ENCODE results near the gene PDE11A. TPM values are rescaled to one million over a fixed set of nuclear protein-coding genes. Genes with fewer than 3 reads are reported as not detected.
"Not testable (repeated sequence)": the region's sequence is repeated elsewhere in the genome, so short reads cannot be mapped to it uniquely, and the experiment has no call there.

The PDE11A gene
- total RNA-seq, 1 experiment from 2014 or later: 1.4 TPM

DNA sequence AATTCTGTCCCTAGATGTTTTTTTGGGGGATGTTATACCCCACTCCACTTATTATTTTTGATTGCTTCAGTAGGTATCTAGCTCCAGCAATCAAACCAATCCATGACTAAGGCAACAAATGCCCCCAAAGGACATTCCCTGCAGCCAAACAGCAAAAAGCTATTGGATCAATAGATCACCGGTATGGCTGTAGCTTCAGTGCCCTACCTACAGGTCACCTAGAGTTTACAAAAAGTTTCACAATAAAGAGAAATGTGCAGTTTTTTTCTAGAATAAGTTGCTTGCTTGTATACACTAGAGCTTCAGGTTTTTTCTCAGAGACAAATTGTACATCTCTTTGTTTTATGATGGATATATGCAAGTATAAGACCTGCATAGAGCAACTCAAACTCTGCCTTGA lies 27.7 kb downstream of the PDE11A start:
- no peak for DNase-seq
- BruUV-seq (replicated peaks): no TSS peak
- no peak for TF ChIP-seq CTCF (IDR thresholded peaks at IDR 0.05; ENCODE audit: unreplicated experiment)
- no peak overlapping the region for H3K27ac Mint-ChIP-seq (ENCODE audit: unreplicated experiment)
- no peaks in the 10 kb centered on the region for H3K4me1 Mint-ChIP-seq (ENCODE audit: low read depth, unreplicated experiment)
- H3K27me3 Mint-ChIP-seq (ENCODE audit: unreplicated experiment): no peaks in the 10 kb centered on the region
- H3K4me3 Mint-ChIP-seq (ENCODE audit: low read depth, unreplicated experiment): no peak overlapping the region
- no peaks in the 10 kb centered on the region for H3K9me3 Mint-ChIP-seq (ENCODE audit: low read depth, unreplicated experiment)
- CTCF ChIA-PET: no interaction called here
- intact Hi-C loops (cut with micrococcal nuclease; ENCODE audit: unreplicated experiment): no loop called here
- H3K36me3 Mint-ChIP-seq (ENCODE audit: insufficient read depth, unreplicated experiment): no peaks in the 10 kb centered on the region

DNA sequence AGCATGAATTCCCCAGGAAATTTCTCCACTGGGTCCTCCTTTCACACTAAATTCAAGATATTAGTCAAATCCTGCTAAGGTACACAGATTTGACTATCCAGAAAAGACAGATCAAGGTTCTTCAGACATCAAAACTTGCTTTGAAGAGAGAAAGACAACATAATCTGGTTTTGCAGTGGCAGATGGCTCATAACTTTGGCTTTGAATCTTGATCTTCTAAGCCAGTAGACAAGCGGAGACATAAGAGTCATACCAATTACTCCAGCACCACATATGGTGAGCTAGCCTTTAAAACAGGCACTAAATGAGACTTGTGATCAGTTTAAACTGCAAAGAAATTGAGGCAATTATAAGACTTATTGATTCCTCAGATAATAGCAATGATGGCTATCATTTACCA lies 29.3 kb downstream of the PDE11A start:
- BruUV-seq (replicated peaks): no TSS peak
- no peaks in the 10 kb centered on the region for H3K4me1 Mint-ChIP-seq (ENCODE audit: low read depth, unreplicated experiment)
- no peak for TF ChIP-seq CTCF (IDR thresholded peaks at IDR 0.05; ENCODE audit: unreplicated experiment)
- H3K36me3 Mint-ChIP-seq (ENCODE audit: insufficient read depth, unreplicated experiment): no peaks in the 10 kb centered on the region
- DNase-seq: no peak
- H3K27me3 Mint-ChIP-seq (ENCODE audit: unreplicated experiment): no peaks in the 10 kb centered on the region
- H3K27ac Mint-ChIP-seq (ENCODE audit: unreplicated experiment): no peak overlapping the region
- H3K4me3 Mint-ChIP-seq (ENCODE audit: low read depth, unreplicated experiment): no peak overlapping the region
- no peaks in the 10 kb centered on the region for H3K9me3 Mint-ChIP-seq (ENCODE audit: low read depth, unreplicated experiment)
- intact Hi-C loops (cut with micrococcal nuclease; ENCODE audit: unreplicated experiment): no loop called here
- CTCF ChIA-PET: no interaction called here

DNA sequence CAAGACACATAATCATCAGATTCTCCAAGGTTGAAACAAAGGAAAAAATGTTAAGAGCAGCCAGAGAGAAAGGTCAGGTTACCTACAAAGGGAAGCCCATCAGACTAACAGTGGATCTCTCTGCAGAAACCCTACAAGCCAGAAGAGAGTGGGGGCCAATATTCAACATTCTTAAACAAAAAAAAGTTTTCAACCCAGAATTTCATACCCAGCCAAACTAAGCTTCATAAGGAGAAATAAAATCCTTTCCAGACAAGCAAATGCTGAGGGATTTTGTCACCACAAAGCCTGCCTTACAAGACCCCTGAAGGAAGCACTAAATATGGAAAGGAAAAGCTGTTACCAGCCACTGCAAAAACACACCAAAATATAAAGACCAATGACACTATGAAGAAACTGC lies 39.0 kb downstream of the PDE11A start:
- not testable (repeated sequence) for BruUV-seq (replicated peaks)
- peaks cover 15% of the 10 kb centered on the region for H3K9me3 Mint-ChIP-seq (ENCODE audit: low read depth, unreplicated experiment)

DNA sequence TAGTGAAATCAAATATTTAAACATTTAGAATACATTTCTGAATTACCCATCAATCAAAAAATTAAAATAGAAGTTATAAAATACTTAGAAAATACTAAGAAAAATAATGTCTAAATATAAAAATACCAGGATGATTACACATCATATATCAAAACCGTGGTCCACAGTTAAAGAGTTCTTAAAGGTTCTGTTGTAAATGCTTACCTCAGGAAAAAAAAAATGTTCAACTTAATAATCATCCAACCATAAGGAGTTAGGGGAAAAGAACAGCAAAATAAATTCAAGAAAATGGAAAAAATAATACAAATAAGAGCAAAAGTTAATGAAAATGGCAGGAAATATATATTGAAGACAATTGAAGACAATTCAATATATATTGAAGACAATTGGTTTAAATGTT lies 43.2 kb downstream of the PDE11A start:
- Mint-ChIP-seq H3K4me1 (ENCODE audit: low read depth, unreplicated experiment) (no peaks in the 10 kb centered on the region), H3K27me3 (ENCODE audit: unreplicated experiment) (no peaks in the 10 kb centered on the region), H3K36me3 (ENCODE audit: insufficient read depth, unreplicated experiment) (no peaks in the 10 kb centered on the region), H3K9me3 (ENCODE audit: low read depth, unreplicated experiment) (peaks cover 8% of the 10 kb centered on the region), H3K27ac (ENCODE audit: unreplicated experiment) (no peak overlapping the region), H3K4me3 (ENCODE audit: low read depth, unreplicated experiment) (no peak overlapping the region)
- intact Hi-C loops (cut with micrococcal nuclease; ENCODE audit: unreplicated experiment): no loop called here
- CTCF ChIA-PET: no interaction called here
- BruUV-seq (replicated peaks): no TSS peak
- no peak for TF ChIP-seq CTCF (IDR thresholded peaks at IDR 0.05; ENCODE audit: unreplicated experiment)
- no peak for DNase-seq

More for the DNA sequence above, 39.0 kb downstream of the PDE11A start:
- H3K27me3 Mint-ChIP-seq (ENCODE audit: unreplicated experiment); H3K27ac Mint-ChIP-seq (ENCODE audit: unreplicated experiment); H3K4me1 Mint-ChIP-seq (ENCODE audit: low read depth, unreplicated experiment); DNase-seq; intact Hi-C loops (cut with micrococcal nuclease; ENCODE audit: unreplicated experiment); H3K36me3 Mint-ChIP-seq (ENCODE audit: insufficient read depth, unreplicated experiment); CTCF ChIA-PET; H3K4me3 Mint-ChIP-seq (ENCODE audit: low read depth, unreplicated experiment): not testable (repeated sequence)

GRCh38 chr2:178025551-178026185 lies 46.9 kb downstream of the PDE11A start:
- Mint-ChIP-seq H3K4me3 (ENCODE audit: low read depth, unreplicated experiment) (no peak overlapping the region), H3K36me3 (ENCODE audit: insufficient read depth, unreplicated experiment) (no peaks in the 10 kb centered on the region), H3K4me1 (ENCODE audit: low read depth, unreplicated experiment) (no peaks in the 10 kb centered on the region), H3K27me3 (ENCODE audit: unreplicated experiment) (no peaks in the 10 kb centered on the region), H3K27ac (ENCODE audit: unreplicated experiment) (no peak overlapping the region), H3K9me3 (ENCODE audit: low read depth, unreplicated experiment) (no peaks in the 10 kb centered on the region)
- no TSS peak for BruUV-seq (replicated peaks)
- no peak for TF ChIP-seq CTCF (IDR thresholded peaks at IDR 0.05; ENCODE audit: unreplicated experiment)
- DNase-seq: no peak
- CTCF ChIA-PET: no interaction called here
- intact Hi-C loops (cut with micrococcal nuclease; ENCODE audit: unreplicated experiment): no loop called here

Measured in Calu3 (cell line).